Measurements from ENCODE around the gene CHIA.
"Not testable (repeated sequence)": the region's sequence is repeated elsewhere in the genome, so short reads cannot be mapped to it uniquely, and the experiment has no call there.

The CHIA gene

GRCh38 chr1:111285879-111286278 is 4.8 kb upstream of the CHIA start:
- no peak for DNase-seq (ENCODE audit: low read depth)

- DNase-seq (ENCODE audit: low read depth): no peak
Measured at GRCh38 chr1:111286912-111287311, 3.7 kb upstream of the CHIA start.

- DNase-seq (ENCODE audit: low read depth): no peak
Measured at GRCh38 chr1:111289371-111289770, 1.3 kb upstream of the CHIA start.

- DNase-seq (ENCODE audit: low read depth): no peak
Measured at GRCh38 chr1:111290104-111290503, 547 bp upstream of the CHIA start.

- DNase-seq (ENCODE audit: low read depth): no peak
Measured at GRCh38 chr1:111294390-111294789, 3.7 kb downstream of the CHIA start.

- DNase-seq (ENCODE audit: low read depth): no peak
Measured at GRCh38 chr1:111302374-111302773, 11.7 kb downstream of the CHIA start.

GRCh38 chr1:111309690-111310089 is 19.0 kb downstream of the CHIA start:
- no peak for DNase-seq (ENCODE audit: low read depth)

- no peak for DNase-seq (ENCODE audit: low read depth)
Measured at GRCh38 chr1:111318523-111318922, 27.9 kb downstream of the CHIA start.

GRCh38 chr1:111320066-111320879 is 29.6 kb downstream of the CHIA start:
- no peak for DNase-seq (ENCODE audit: low read depth)

- DNase-seq (ENCODE audit: low read depth): no peak
Measured at GRCh38 chr1:111323231-111323630, 32.6 kb downstream of the CHIA start.

GRCh38 chr1:111332190-111332589 is 41.5 kb downstream of the CHIA start:
- DNase-seq (ENCODE audit: low read depth): no peak

- peak; percentile 31 for DNase-seq (ENCODE audit: low read depth)
Measured at GRCh38 chr1:111334169-111334568, 43.5 kb downstream of the CHIA start.

- not testable (repeated sequence) for DNase-seq (ENCODE audit: low read depth)
Measured at GRCh38 chr1:111335214-111335877, 44.7 kb downstream of the CHIA start.

- DNase-seq (ENCODE audit: low read depth): not testable (repeated sequence)
Measured at GRCh38 chr1:111338849-111339248, 48.2 kb downstream of the CHIA start.

- peak; percentile 76 for DNase-seq (ENCODE audit: low read depth)
Measured at GRCh38 chr1:111346089-111346885, 55.6 kb downstream of the CHIA start.

- no peak for DNase-seq (ENCODE audit: low read depth)
Measured at GRCh38 chr1:111347026-111347425, 56.4 kb downstream of the CHIA start.

GRCh38 chr1:111351700-111352099 is 61.0 kb downstream of the CHIA start:
- no peak for DNase-seq (ENCODE audit: low read depth)

GRCh38 chr1:111354584-111354983 is 63.9 kb downstream of the CHIA start:
- no peak for DNase-seq (ENCODE audit: low read depth)

GRCh38 chr1:111358964-111359363 is 68.3 kb downstream of the CHIA start:
- DNase-seq (ENCODE audit: low read depth): no peak

- DNase-seq (ENCODE audit: low read depth): no peak
Measured at GRCh38 chr1:111359376-111359775, 68.7 kb downstream of the CHIA start.

GRCh38 chr1:111360257-111360656 is 69.6 kb downstream of the CHIA start:
- DNase-seq (ENCODE audit: low read depth): not testable (repeated sequence)

GRCh38 chr1:111361761-111362160 is 71.1 kb downstream of the CHIA start:
- no peak for DNase-seq (ENCODE audit: low read depth)

- no peak for DNase-seq (ENCODE audit: low read depth)
Measured at GRCh38 chr1:111364690-111365089, 74.0 kb downstream of the CHIA start.
